Memory B cell (primary cell): ENCODE measurements around the gene CUL9.
A peak's percentile ranks its signal among the peaks of the same experiment; 100 is the strongest.

Experiments
- ATAC-seq: fragments of 150-1000 bp; cut with Tn5 transposase; 2 replicates; pipeline ENCODE4 v1.10.0; 2021; ENCODE audit warnings: low read depth, mild to moderate bottlenecking, moderate library complexity
- DNase-seq, 2 donors: peaks; one replicate each; pipeline ENCODE4 v3.0.0; 2022; ENCODE audit warnings: low spot score in 2 of 2
- H3K27ac Mint-ChIP-seq: one replicate; pipeline ENCODE4 v1.8.0; 2022; ENCODE audit warnings: mild to moderate bottlenecking, moderate library complexity, mixed read lengths
- H3K27me3 Mint-ChIP-seq: one replicate; pipeline ENCODE4 v1.8.0; 2022; ENCODE audit warnings: mixed read lengths
- H3K36me3 Mint-ChIP-seq: one replicate; pipeline ENCODE4 v1.8.0; 2022; ENCODE audit warnings: mild to moderate bottlenecking, mixed read lengths
- H3K4me1 Mint-ChIP-seq: one replicate; pipeline ENCODE4 v1.8.0; 2022; ENCODE audit warnings: mixed read lengths
- H3K4me3 Mint-ChIP-seq: one replicate; pipeline ENCODE4 v1.8.0; 2022; ENCODE audit warnings: mild to moderate bottlenecking, moderate library complexity, mixed read lengths
- H3K9me3 Mint-ChIP-seq: one replicate; pipeline ENCODE4 v1.8.0; 2022; ENCODE audit warnings: mixed read lengths

The CUL9 gene

DNA sequence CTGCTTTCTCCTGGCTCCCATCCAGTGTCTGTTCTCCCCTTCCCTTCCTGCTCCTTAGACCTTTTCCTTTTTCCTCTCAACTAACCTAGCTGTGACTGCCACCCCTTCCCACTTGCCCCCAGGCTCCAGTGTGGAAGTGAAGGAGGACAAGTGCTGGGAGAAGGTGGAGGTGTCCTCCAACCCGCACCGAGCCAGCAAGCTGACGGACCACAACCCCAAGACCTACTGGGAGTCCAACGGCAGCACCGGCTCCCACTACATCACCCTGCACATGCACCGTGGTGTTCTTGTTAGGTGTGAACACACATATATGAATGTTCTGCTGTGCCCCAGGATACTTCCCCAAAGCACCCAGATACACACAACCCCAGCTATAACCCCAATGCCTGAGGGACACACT is 18.5 kb downstream of the CUL9 start:
- no peak overlapping the region for H3K4me3 Mint-ChIP-seq
- DNase-seq (no peak), ATAC-seq (no peak)
- H3K27ac Mint-ChIP-seq = no peak overlapping the region
- no peaks in the 10 kb centered on the region for H3K9me3 Mint-ChIP-seq
- peaks cover 27% of the 10 kb centered on the region for H3K36me3 Mint-ChIP-seq
- no peaks in the 10 kb centered on the region for H3K27me3 Mint-ChIP-seq
- no peaks in the 10 kb centered on the region for H3K4me1 Mint-ChIP-seq

DNA sequence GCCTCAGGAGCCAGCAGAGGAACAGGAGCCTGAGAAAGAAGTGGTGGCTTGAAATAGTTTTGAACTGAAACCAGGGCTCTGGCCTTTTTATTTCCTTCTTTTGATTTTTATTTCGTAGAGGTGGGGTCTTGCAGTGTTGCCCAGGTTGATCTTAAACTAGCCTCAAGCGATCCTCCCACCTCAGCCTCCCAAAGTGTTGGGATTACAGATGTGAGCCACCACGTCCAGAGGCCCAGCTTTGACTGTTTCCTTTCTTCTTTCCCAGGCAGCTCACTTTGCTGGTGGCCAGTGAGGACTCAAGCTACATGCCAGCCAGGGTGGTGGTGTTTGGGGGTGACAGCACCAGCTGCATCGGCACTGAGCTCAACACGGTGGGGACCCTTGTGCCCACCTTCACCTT is 20.5 kb downstream of the CUL9 start:
- no peaks in the 10 kb centered on the region for H3K4me1 Mint-ChIP-seq
- no peak overlapping the region for H3K4me3 Mint-ChIP-seq
- no peak overlapping the region for H3K27ac Mint-ChIP-seq
- DNase-seq = no peak
- peaks cover 28% of the 10 kb centered on the region for H3K36me3 Mint-ChIP-seq
- no peak for ATAC-seq
- H3K27me3 Mint-ChIP-seq = no peaks in the 10 kb centered on the region
- H3K9me3 Mint-ChIP-seq = no peaks in the 10 kb centered on the region

DNA sequence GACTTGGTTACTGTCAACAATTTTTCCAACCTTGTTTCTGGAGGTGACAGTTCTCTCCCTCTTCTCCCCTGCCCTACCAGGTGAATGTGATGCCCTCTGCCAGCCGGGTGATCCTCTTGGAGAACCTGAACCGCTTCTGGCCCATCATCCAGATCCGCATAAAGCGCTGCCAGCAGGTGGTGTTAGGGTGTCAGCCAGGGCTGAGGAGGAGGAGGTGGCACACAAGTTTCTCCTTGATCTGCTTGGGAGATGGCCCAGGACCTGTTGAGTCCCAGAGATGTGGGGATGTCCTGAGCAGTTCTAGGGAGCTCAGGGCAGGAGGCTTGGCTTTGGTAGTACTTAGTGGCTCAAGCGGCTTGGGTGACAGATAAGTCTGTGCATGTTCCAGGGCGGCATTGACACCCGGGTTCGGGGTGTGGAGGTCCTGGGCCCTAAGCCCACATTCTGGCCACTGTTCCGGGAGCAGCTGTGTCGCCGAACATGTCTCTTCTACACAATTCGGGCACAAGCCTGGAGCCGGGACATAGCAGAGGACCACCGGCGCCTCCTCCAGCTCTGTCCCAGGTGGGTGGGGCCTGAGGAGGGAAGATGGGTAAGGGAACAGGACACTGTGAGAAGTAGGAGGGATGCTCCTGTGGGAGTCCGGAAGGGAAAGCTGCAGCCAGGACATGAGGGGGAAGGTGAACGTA is 21.2 kb downstream of the CUL9 start:
- no peak for ATAC-seq
- Mint-ChIP-seq H3K9me3 (no peaks in the 10 kb centered on the region), H3K4me3 (no peak overlapping the region), H3K36me3 (peaks cover 28% of the 10 kb centered on the region), H3K27me3 (no peaks in the 10 kb centered on the region), H3K27ac (no peak overlapping the region), H3K4me1 (no peaks in the 10 kb centered on the region)
- DNase-seq = no peak

DNA sequence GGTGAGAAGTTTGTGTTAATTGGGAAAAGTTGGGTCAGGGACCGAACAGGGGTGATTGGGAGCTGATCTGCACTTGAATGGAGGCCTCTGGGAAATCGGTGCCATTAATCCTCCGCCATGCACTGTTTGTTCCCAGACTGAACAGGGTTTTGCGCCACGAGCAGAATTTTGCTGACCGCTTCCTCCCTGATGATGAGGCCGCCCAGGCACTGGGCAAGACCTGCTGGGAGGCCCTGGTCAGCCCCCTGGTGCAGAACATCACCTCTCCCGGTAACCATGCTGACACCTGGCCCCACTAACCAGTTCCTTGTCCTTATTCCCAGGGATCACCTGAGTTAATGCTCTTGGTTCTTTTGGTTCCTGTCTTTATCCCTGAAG is 21.7 kb downstream of the CUL9 start:
- no peak overlapping the region for H3K4me3 Mint-ChIP-seq
- no peaks in the 10 kb centered on the region for H3K4me1 Mint-ChIP-seq
- peaks cover 28% of the 10 kb centered on the region for H3K36me3 Mint-ChIP-seq
- no peak for ATAC-seq
- H3K27me3 Mint-ChIP-seq = no peaks in the 10 kb centered on the region
- no peak for DNase-seq
- H3K27ac Mint-ChIP-seq = no peak overlapping the region
- no peaks in the 10 kb centered on the region for H3K9me3 Mint-ChIP-seq

DNA sequence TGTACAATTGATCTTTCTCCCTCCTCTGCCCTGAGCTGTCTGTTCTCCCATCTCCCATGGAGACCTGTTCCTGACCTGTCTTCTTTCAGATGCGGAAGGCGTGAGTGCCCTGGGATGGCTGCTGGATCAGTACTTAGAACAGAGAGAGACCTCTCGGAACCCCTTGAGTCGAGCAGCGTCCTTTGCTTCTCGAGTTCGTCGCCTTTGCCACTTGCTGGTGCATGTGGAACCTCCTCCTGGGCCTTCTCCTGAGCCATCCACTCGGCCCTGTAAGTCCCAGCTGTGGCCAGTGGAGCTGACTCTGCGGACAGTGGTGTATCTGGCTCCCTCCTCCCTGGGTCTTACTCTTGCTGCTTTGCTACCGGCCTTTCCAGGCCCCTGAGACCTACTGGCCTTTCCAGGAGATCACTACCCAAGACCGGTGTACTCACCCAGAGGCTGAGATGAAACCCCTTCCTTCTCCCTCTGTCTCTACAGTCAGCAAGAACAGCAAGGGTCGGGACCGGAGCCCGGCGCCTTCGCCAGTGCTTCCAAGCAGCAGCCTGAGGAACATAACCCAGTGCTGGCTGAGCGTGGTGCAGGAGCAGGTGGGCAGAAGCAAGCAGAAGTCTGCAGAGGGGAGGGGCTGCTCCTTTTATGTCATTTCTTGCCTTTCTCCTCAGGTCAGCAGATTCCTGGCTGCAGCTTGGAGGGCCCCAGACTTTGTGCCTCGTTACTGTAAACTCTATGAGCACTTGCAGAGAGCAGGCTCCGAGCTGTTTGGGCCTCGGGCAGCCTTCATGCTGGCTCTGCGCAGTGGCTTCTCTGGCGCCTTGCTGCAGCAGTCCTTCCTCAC is 22.5 kb downstream of the CUL9 start:
- H3K27me3 Mint-ChIP-seq = no peaks in the 10 kb centered on the region
- H3K27ac Mint-ChIP-seq = no peak overlapping the region
- ATAC-seq = no peak

DNA sequence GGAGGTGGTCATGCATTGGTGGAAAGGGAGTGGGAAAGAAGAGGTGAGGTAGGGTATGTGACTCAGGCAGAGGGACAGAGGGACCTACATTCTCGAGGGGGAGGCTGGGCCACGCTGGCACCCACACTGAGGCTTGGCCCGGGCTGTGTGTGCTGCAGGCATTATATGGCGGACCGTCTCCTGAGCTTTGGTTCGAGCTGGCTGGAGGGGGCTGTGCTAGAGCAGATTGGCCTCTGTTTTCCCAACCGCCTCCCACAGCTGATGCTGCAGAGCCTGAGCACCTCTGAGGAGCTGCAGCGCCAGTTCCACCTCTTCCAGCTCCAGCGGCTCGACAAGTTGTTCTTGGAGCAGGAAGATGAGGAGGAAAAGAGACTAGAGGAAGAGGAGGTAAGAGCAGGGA is 23.9 kb downstream of the CUL9 start:
- no peak overlapping the region for H3K4me3 Mint-ChIP-seq
- DNase-seq = no peak
- peaks cover 23% of the 10 kb centered on the region for H3K36me3 Mint-ChIP-seq
- H3K4me1 Mint-ChIP-seq = no peaks in the 10 kb centered on the region
- H3K27me3 Mint-ChIP-seq = no peaks in the 10 kb centered on the region
- H3K27ac Mint-ChIP-seq = no peak overlapping the region
- no peaks in the 10 kb centered on the region for H3K9me3 Mint-ChIP-seq
- no peak for ATAC-seq

More for the DNA sequence above, 22.5 kb downstream of the CUL9 start:
- DNase-seq = no peak
- peaks cover 28% of the 10 kb centered on the region for H3K36me3 Mint-ChIP-seq
- no peaks in the 10 kb centered on the region for H3K4me1 Mint-ChIP-seq
- H3K4me3 Mint-ChIP-seq = no peak overlapping the region
- H3K9me3 Mint-ChIP-seq = no peaks in the 10 kb centered on the region

DNA sequence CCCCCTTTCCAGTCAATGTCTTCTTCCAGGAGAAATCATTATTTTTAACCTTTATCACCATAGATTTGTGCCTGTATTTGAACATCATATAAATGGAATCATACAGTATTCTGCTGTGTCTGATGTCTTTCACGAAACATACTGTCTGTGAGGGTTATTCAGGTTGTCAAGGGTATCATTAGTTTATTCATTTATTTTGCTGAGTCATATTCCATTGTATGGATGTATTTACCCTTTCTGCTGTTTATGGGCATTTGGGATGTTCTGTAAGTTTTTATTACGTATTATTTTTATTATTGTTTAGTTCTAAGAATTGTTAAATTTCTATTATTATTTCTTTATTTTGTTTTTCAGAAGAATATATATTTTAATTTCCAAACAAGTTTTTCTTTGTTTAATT is 25.3 kb downstream of the CUL9 start:
- no peaks in the 10 kb centered on the region for H3K4me1 Mint-ChIP-seq
- no peaks in the 10 kb centered on the region for H3K9me3 Mint-ChIP-seq
- H3K27ac Mint-ChIP-seq = no peak overlapping the region
- H3K36me3 Mint-ChIP-seq = peaks cover 19% of the 10 kb centered on the region
- H3K27me3 Mint-ChIP-seq = no peaks in the 10 kb centered on the region
- ATAC-seq (no peak), DNase-seq (no peak)
- no peak overlapping the region for H3K4me3 Mint-ChIP-seq

DNA sequence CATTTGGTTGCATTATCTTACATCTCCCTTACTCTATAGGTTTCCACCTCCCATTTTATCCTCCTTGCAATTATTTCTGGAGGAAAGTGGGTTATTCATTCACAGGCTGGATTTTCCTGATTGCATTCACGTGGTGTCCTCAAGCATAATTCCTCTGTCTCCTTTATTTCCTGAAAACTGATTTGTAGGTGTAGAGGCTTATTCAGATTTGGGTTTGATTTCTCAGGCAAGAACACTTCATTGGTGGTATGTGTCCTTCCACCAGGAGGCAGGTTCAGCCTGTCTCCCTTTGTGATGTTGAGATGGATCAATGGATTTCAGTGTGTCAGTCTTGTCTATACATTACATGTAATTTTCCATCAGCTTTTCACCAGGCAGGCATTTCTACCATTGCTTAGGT is 30.0 kb downstream of the CUL9 start:
- H3K4me3 Mint-ChIP-seq = no peak overlapping the region
- no peaks in the 10 kb centered on the region for H3K4me1 Mint-ChIP-seq
- no peaks in the 10 kb centered on the region for H3K9me3 Mint-ChIP-seq
- ATAC-seq (no peak), DNase-seq (no peak)
- no peak overlapping the region for H3K27ac Mint-ChIP-seq
- H3K36me3 Mint-ChIP-seq = peaks cover 13% of the 10 kb centered on the region
- no peaks in the 10 kb centered on the region for H3K27me3 Mint-ChIP-seq

DNA sequence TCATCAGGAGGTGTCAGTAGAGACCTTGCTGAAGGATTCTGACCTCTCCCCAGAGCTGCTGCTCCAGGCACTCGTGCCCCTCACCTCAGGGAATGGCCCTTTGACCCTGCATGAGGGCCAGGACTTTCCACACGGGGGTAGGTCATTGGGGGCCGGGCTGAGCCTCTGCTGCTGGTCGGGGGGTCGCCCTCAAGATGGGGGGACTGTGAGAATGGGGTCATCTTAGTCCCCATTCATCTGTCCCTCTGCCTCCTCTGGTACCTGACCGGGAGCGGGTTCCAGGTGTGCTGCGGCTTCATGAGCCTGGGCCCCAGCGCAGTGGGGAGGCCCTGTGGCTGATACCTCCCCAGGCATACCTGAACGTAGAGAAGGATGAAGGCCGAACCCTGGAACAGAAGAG is 31.4 kb downstream of the CUL9 start:
- ATAC-seq = no peak
- H3K36me3 Mint-ChIP-seq = peaks cover 15% of the 10 kb centered on the region
- no peaks in the 10 kb centered on the region for H3K9me3 Mint-ChIP-seq
- H3K4me1 Mint-ChIP-seq = peaks cover 1% of the 10 kb centered on the region
- no peak for DNase-seq
- no peak overlapping the region for H3K4me3 Mint-ChIP-seq
- no peaks in the 10 kb centered on the region for H3K27me3 Mint-ChIP-seq
- no peak overlapping the region for H3K27ac Mint-ChIP-seq

DNA sequence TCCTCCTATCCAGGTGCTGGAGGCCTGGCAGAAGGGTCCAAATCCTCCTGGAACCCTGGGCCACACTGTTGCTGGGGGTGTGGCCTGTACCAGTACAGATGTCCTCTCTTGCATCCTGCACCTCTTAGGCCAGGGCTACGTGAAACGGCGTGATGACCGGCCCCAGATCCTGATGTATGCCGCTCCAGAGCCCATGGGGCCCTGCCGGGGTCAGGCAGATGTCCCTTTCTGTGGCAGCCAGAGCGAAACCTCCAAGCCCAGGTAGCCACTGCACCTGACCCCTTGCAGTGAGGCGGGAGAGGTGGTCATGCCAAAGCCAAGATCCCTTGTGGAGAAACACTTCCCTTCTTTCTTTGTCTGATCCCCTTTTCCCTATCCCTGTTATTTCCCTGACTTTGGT is 33.1 kb downstream of the CUL9 start:
- no peak for DNase-seq
- H3K4me3 Mint-ChIP-seq = no peak overlapping the region
- H3K9me3 Mint-ChIP-seq = no peaks in the 10 kb centered on the region
- no peak overlapping the region for H3K27ac Mint-ChIP-seq
- H3K27me3 Mint-ChIP-seq = no peaks in the 10 kb centered on the region
- H3K4me1 Mint-ChIP-seq = peaks cover 6% of the 10 kb centered on the region
- no peak for ATAC-seq
- H3K36me3 Mint-ChIP-seq = peaks cover 23% of the 10 kb centered on the region

DNA sequence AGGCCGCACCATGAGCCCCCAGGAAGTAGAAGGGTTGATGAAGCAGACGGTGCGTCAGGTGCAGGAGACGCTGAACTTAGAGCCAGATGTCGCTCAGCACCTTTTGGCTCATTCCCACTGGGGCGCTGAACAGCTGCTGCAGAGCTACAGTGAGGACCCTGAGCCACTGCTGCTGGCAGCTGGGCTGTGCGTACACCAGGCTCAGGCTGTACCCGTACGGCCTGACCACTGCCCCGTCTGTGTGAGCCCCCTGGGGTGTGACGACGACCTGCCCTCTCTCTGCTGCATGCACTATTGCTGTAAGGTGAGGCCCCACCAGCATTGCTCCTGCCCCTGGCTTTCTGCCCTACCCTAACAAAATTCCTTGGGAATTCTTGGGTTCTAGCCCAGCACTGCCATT is 34.2 kb downstream of the CUL9 start:
- H3K4me3 Mint-ChIP-seq = no peak overlapping the region
- no peaks in the 10 kb centered on the region for H3K27me3 Mint-ChIP-seq
- ATAC-seq (no peak), DNase-seq (no peak)
- H3K36me3 Mint-ChIP-seq = peaks cover 25% of the 10 kb centered on the region
- peaks cover 9% of the 10 kb centered on the region for H3K4me1 Mint-ChIP-seq
- H3K27ac Mint-ChIP-seq = no peak overlapping the region
- no peaks in the 10 kb centered on the region for H3K9me3 Mint-ChIP-seq

DNA sequence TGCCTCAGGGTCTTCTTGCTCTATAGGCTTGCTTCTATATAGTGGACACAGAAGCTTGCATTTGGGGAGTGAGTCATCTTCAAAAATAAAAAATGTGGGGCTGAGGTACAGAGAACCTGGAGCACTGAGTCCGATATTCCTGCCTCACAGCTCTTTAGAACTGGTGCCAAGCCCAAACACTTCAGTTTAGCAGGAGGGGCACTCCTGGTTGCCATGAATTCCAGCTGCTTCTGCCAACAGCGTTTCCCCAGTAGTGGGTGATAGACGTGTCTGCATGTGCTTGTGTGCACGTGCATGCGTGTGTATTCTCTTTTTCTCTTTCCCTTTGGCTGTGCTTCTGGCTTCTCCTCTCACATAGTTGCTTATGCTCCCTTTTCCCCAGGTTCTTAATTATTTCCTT is 35.4 kb downstream of the CUL9 start:
- DNase-seq = no peak
- no peak overlapping the region for H3K27ac Mint-ChIP-seq
- no peaks in the 10 kb centered on the region for H3K27me3 Mint-ChIP-seq
- peaks cover 25% of the 10 kb centered on the region for H3K36me3 Mint-ChIP-seq
- H3K4me1 Mint-ChIP-seq = peaks cover 15% of the 10 kb centered on the region
- no peak for ATAC-seq
- no peak overlapping the region for H3K4me3 Mint-ChIP-seq
- H3K9me3 Mint-ChIP-seq = no peaks in the 10 kb centered on the region

DNA sequence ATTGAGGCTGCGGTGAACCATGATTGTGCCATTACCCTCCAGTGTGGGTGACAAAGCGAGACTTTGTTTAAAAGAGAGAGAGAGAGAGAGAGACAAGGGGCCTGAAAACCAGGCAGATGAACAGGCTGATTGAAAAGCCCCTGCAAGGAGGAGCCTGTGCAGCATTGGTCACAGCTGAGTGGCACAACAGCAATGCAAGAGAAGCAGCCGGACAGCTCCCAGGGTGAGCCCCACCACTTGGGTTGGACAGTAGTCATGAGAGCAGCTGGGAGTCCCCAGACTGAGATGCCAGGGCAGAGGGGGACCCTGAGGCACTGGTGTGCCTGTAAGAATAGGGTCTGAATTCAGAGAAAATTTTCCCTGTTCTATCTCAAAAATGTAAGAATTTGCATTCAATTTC is 37.1 kb downstream of the CUL9 start:
- ATAC-seq = no peak
- H3K9me3 Mint-ChIP-seq = no peaks in the 10 kb centered on the region
- peaks cover 25% of the 10 kb centered on the region for H3K36me3 Mint-ChIP-seq
- H3K27me3 Mint-ChIP-seq = no peaks in the 10 kb centered on the region
- H3K27ac Mint-ChIP-seq = no peak overlapping the region
- DNase-seq = no peak
- peaks cover 27% of the 10 kb centered on the region for H3K4me1 Mint-ChIP-seq
- no peak overlapping the region for H3K4me3 Mint-ChIP-seq

DNA sequence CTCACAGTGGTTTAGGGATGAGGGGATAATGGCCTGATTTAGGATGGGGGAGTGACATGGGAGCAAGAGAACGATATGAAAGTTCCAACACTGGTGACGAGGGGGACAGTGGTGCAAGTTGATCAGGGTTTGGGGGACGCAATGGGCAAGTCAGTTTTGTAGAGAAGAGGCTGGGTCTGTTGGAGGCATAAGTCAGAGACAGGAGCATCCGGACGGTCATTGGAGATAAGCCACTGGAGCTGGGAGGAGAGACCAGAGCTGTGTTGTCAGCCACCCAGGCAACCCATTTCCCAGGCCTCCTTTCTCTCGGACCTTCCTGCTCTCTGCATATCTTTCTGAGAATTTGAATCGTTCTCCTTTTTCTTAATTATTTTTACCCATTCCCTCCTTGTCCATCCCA is 37.8 kb downstream of the CUL9 start:
- ATAC-seq (no peak), DNase-seq (no peak)
- Mint-ChIP-seq H3K27me3 (no peaks in the 10 kb centered on the region), H3K4me3 (no peak overlapping the region), H3K9me3 (no peaks in the 10 kb centered on the region), H3K27ac (no peak overlapping the region), H3K36me3 (peaks cover 25% of the 10 kb centered on the region), H3K4me1 (peaks cover 33% of the 10 kb centered on the region)

DNA sequence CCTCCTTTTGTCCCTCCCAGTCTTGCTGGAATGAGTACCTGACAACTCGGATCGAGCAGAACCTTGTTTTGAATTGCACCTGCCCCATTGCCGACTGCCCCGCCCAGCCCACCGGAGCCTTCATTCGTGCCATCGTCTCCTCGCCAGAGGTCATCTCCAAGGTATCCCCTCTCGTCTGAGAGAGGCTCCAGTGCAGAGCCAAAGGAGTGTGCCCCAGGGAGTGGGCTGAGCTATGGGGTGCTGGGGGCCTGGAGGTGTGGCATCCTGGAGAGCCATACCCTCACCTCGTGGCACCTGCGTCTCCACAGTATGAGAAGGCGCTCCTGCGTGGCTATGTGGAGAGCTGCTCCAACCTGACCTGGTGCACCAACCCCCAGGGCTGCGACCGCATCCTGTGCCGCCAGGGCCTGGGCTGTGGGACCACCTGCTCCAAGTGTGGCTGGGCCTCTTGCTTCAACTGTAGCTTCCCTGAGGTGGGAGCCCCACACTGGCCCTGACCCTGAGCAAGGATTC is 38.5 kb downstream of the CUL9 start:
- H3K27ac Mint-ChIP-seq = peak overlapping the region; percentile 97

More for the DNA sequence above, 38.5 kb downstream of the CUL9 start:
- H3K36me3 Mint-ChIP-seq = peaks cover 22% of the 10 kb centered on the region
- ATAC-seq (no peak), DNase-seq (no peak)
- no peaks in the 10 kb centered on the region for H3K9me3 Mint-ChIP-seq
- no peaks in the 10 kb centered on the region for H3K27me3 Mint-ChIP-seq
- H3K4me1 Mint-ChIP-seq = peaks cover 36% of the 10 kb centered on the region
- no peak overlapping the region for H3K4me3 Mint-ChIP-seq
